Iris pigment epithelial cell (primary cell): ENCODE data around the gene ADI1.

Experiments
- DNase-seq: peaks from one replicate; pipeline ENCODE4 v3.0.0-alpha.2; 2011; ENCODE audit warnings: low read depth

Gene ADI1

GRCh38 chr2:3519255-3520205, at the start of gene ADI1:
TSS of gene ADI1 (minus strand) at chr2:3519531. CDS start at chr2:3519487, 44 bp downstream.
- DNase-seq, result peak; percentile 75

GRCh38 chr2:3566806-3567205, 47.5 kb upstream of the ADI1 start:
- DNase-seq, result no peak

GRCh38 chr2:3565117-3565516, 45.8 kb upstream of the ADI1 start:
- no peak for DNase-seq

- DNase-seq, result no peak
Observed at GRCh38 chr2:3563521-3563976, 44.2 kb upstream of the ADI1 start.

GRCh38 chr2:3558205-3559014, 39.1 kb upstream of the ADI1 start, which contains the start of gene RNASEH1:
TSS of gene RNASEH1 (minus strand) at chr2:3558333. CDS start at chr2:3558260, 73 bp downstream.
- DNase-seq, result peak; percentile 99

GRCh38 chr2:3557639-3558204, 38.4 kb upstream of the ADI1 start:
- no peak for DNase-seq

DNA sequence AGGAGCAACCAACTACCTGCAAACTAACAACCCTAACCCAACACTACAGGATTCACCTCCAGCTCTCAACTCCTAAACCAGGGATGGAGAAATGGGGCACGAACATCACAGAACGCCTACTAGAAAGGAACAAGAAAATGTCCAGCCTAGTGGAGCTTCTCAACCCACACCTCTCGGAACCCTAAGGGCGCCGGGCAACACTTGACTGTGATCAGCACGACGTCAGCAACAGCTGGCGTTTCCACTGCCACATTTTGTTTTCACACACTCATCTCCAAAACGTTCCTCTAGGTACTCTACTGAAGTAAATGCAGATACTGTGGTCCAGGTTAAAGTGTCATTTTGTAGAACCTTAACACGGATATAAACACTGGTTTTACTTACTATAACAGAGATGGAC, 34.6 kb upstream of the ADI1 start:
- DNase-seq, result no peak

GRCh38 chr2:3547915-3548314, 28.6 kb upstream of the ADI1 start:
- no peak for DNase-seq

DNA sequence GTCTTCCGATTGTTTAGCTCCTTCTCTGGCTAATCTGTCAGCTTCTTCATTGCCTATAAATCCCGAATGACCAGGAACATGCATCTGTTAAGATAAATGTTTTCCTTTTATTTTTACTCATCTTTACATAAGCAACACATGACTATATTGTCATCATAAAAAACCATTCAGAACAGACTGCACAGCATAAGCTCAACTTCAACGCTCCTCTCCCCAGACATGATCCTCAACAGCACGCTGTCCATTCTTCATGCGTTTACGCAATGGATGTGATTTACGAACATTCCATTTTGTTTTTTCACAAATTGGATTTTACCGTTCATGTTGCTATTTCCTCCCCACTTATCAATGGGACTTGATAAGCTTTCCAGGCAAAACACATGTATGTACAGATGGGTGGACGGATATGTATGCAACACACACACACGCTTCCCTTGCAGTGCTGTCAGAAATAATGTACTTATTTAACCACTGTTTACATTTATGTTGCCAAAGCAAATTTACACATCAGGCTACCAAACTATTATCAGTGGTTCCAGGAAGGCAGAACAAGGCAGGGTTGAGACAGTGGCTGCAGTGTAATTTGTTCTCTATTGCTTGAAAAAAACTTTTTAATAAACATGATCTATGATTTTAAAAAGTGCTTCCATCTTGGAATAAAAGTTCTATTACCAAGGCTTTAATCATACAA, 26.6 kb upstream of the ADI1 start:
- no peak for DNase-seq

DNA sequence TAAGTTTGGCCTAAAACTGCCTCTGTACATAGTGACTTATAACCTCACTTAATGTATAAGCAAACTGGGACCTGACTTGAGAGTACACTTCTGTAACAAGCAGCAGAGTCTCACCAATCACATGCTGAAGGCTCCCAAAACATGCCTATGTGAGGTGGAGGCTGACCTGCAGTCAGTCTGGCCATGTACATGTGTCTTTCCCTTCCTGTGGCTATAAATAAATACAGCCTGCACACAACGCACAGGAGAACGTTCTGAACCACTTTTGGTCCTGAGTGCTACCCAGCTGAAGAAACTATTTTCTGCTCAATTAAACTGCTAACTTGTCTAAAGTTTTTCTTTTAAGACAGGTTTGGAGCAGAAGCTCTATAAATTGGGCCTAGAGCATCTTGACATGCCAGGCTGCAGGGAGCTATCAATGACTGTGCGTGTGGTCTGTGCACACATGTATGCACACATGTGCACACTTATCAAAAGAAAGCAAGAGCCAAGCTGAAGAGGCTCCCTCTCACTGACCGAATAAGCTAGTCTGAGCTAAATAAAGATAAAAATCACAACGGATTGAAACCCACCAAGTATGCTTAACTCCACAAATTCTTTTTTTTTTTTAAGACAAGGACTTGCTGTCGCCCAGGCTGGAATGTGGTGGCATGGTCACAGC, 23.8 kb upstream of the ADI1 start:
- no peak for DNase-seq

GRCh38 chr2:3542107-3542506, 22.8 kb upstream of the ADI1 start:
- no peak for DNase-seq

DNA sequence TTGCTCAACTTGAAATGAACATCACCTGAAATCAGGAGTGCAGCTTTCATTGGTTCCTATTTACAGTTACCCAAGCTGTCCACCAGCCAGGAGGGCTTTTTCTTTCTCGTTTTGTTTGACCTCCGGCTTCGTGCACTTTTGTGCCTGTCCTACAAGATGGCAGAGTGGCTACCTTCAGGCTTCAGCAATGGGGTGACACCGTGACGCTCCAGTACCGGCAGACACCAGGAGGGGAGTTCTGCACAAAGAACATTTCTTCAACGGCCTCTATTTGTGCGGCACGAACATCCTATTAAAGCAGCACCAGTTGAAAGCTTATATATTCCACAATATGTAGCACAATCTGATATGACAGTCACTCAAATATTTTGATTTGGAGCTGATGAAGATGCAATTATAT, 20.5 kb upstream of the ADI1 start:
- DNase-seq, result no peak

DNA sequence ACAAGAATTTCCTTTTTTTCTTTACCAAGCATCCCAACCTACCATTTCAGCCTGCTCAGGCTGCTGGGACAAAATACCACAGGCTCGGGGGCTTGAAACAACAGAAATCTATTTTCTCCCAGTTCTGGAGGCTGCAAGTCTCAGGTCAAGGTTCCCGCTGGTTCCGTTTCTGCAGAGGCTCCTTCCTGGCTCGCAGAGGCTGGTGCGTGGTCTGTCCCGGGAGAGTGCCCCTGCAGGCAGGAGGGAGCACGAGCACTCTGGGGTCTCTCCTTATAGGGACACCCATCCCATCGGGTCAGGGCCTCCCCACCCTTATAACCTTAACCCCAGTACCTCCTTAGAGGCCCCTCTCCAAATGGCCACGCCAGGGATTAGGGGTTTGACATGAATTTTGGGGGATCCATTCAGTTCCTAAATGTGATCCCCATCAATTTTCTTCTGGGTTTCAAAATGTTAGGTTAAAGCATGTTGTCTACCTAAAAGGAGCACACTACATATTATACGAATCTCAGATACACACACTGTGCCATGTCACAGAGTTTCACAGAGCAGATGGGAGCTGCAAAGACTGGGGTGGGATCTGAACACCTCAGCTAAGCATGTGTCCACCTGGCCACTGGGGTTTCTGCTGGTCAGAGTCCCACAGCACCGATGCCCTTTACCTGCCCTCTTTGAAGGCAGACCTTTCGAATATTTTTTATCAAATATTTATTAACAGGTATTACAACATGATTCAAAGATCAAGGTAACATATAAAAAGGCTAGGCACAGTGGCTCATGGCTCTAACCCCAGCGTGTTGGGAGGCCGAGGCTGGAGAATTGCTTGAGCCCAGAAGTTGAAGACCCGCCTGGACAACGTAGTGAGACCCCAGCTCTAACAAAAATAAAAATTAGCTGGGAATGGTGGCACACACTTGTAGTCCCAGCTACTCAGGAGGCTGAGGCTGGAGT, 17.6 kb upstream of the ADI1 start:
- DNase-seq, result peak; percentile 65

GRCh38 chr2:3535794-3536681, 16.7 kb upstream of the ADI1 start:
- DNase-seq, result peak; percentile 91

DNA sequence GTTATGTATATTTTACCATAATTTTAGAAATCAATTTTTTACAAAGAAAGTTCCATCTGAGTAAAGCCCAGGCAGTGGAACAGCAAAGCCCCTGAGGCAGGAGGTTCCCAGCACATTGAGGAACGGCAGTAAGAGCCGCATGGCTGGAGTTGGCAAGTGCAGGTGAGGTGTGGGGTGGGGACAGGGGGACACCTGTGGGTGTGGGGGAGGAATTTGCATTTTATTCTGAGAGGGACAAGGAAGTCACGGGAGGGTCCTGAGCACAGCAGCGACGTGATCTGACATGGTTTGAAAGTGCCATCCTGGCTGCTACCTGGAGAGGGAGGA, 16.1 kb upstream of the ADI1 start:
- no peak for DNase-seq

DNA sequence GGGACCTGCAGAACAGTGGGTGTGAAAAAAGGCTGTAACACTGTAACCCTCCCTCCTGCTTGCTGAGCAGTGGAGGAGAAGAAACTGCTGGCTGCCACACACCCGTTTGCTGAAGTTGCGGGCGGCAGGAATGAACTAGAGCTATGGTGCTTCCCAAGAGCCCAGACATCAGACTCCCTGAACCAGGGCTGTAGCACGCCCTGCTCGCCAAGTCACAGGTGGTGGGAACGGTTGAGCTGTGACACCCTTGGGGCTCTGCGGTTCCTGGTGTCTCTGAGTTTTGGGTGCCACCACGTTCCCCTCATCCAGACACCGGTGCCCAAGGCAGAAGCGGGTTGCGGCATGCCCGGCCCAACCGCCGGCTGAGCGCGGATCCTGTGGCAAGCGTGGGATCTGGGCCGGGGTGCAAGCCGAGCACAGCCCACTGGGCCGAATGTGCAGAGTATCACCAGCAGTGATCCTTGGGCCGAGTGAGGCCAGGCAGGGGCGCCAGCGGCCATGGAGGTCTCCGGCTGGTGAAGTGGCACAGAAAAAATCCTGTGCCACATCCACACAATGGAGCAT, 15.0 kb upstream of the ADI1 start:
- DNase-seq, result no peak

- DNase-seq, result no peak
Observed at GRCh38 chr2:3533836-3534235, 14.5 kb upstream of the ADI1 start.

DNA sequence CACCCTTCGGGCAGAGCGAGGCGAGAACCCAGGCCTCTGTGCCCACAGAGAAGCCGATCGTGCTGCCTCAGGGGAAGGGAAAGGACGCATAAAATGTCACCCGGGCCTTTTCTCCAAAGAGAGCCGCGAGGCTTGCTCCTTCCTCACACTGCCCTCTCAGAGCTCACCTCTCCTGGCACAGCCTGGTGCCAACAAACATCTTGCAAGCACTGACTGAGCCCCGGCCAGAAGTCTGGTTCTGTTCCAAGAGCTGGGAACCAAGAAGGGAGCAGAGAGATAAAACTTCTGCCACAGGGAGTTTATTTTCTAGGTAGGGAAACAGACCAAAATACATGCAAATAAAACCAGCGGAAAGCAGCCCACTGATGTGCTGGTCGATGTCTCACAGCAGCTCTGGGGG, 13.6 kb upstream of the ADI1 start:
- DNase-seq, result no peak
